Tibial nerve (tissue), 4 donors: ENCODE measurements around the gene PPHLN1.

Experiments
- CTCF ChIP-seq, 5 experiments: fragments of 200-600 bp in 3 of 5; fragments of 450-650 bp in 2 of 5; sonication (generic) in 3 of 5; IDR thresholded peaks; one replicate each; pipeline ENCODE4 v1.5.1; 2016 to 2019; ENCODE audit warnings: antibody characterized with exemption in 5 of 5, mild to moderate bottlenecking in 3 of 5, moderate library complexity in 2 of 5
- EP300 ChIP-seq, 2 donors: sonication (generic); formaldehyde crosslinking; IDR thresholded peaks; one replicate each; pipeline ENCODE4 v1.6.1; 2017; ENCODE audit warnings: antibody characterized with exemption in 2 of 2, mild to moderate bottlenecking in 1 of 2
- POLR2A ChIP-seq, 2 donors: fragments of 450-650 bp; IDR thresholded peaks; one replicate each; pipeline ENCODE4 v1.6.1; 2017; ENCODE audit warnings: antibody characterized with exemption in 2 of 2, mild to moderate bottlenecking in 2 of 2, moderate library complexity in 2 of 2

DNA sequence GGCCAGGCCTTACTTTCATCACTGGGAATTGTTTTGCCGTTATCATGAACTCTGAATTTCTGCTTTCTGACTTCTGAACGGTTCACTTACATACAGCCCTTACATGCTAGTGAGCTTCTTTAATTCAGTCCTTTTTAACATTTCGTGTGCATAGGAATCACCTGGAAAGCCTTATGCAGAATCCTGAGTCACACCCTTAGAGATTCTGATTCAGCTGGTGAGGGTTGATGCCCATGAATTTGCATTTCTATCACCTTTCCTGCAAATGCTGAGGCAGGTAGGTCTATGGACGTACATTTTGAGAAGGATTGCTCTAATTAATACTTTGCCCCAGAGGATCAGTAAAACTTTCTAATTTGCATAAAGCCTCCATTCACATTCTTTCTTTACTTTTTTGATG is 44.0 kb downstream of the PPHLN1 start:
- TF ChIP-seq EP300 (IDR thresholded peaks at IDR 0.05) (no peak), CTCF (IDR thresholded peaks at IDR 0.05) (no peak), POLR2A (IDR thresholded peaks at IDR 0.05) (no peak)
